ENCODE data around the gene ARHGAP25.

DNA sequence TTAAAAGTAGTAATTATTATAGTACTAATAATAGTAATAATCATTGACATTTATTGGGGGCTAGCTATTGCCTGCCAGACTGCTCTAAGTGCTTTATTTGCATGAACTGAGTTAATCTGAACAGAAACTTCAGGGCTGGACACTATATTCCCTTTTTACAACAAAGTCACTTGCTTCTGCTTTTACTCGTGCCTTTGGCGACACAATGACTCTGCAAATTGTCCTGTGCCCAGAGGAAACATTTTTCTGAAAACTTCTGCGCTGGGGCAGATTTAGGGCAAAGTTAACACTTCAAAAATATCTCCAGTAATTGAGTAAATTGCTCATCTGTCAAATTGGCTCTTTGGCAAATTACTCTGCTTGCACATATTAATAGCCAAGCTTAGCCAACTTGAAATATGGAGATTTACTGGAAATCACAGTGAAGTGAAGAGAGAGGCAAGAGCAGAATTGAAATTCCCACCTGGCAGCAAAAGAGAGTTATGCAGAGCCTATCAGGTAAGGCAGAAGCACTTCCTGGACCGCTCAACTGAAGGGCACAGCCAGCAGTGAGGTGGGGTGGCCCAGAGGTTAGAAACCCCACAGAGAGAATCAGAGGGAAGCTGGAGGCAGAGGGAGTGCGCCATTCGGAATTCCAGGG, 100.2 kb downstream of the ARHGAP25 start:
- TF ChIP-seq POLR2A (IDR thresholded peaks at IDR 0.05), result no peak
- TF ChIP-seq, protein P1, sequence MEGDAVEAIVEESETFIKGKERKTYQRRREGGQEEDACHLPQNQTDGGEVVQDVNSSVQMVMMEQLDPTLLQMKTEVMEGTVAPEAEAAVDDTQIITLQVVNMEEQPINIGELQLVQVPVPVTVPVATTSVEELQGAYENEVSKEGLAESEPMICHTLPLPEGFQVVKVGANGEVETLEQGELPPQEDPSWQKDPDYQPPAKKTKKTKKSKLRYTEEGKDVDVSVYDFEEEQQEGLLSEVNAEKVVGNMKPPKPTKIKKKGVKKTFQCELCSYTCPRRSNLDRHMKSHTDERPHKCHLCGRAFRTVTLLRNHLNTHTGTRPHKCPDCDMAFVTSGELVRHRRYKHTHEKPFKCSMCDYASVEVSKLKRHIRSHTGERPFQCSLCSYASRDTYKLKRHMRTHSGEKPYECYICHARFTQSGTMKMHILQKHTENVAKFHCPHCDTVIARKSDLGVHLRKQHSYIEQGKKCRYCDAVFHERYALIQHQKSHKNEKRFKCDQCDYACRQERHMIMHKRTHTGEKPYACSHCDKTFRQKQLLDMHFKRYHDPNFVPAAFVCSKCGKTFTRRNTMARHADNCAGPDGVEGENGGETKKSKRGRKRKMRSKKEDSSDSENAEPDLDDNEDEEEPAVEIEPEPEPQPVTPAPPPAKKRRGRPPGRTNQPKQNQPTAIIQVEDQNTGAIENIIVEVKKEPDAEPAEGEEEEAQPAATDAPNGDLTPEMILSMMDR (IDR thresholded peaks at IDR 0.05), result no peak

Data from vagina (tissue), 2 donors.